Kidney epithelial cell (primary cell): ENCODE results near the gene KCNMB3. TPM values are rescaled to one million over a fixed set of nuclear protein-coding genes. Genes with fewer than 3 reads are reported as not detected.

Experiments
- DNase-seq: peaks from one replicate; pipeline ENCODE4 v3.0.0-alpha.2; 2010; ENCODE audit warnings: low read depth
- H3K27me3 ChIP-seq: 2 replicates; pipeline ENCODE4 v1.6.0; 2011; ENCODE audit warnings: low read length; ENCODE audit not compliant: control insufficient read depth, insufficient read depth
- H3K36me3 ChIP-seq: 2 replicates; pipeline ENCODE4 v1.5.1; 2011; ENCODE audit warnings: low read length; ENCODE audit not compliant: control insufficient read depth, insufficient read depth
- H3K4me3 ChIP-seq: 2 replicates; pipeline ENCODE4 v1.5.1; 2011; ENCODE audit warnings: low read depth, mild to moderate bottlenecking, control low read depth, low read length
- total RNA-seq: library from RNA; depleted of rRNA; stranded (reverse); fragments of >200 nt; gene quantifications from 2 replicates; pipeline ENCODE4 v1.2.3, GENCODE V29; 2015
- TF ChIP-seq, protein P1 (sequence below): IDR thresholded peaks from 2 replicates; pipeline ENCODE4 v1.5.1; 2011; ENCODE audit warnings: mild to moderate bottlenecking, moderate library complexity, low read length, control low read depth, inconsistent platforms; ENCODE audit not compliant: insufficient read depth, poor library complexity, severe bottlenecking

The KCNMB3 gene
- total RNA-seq, 1 donor from 2014 or later: 0.96 TPM

DNA sequence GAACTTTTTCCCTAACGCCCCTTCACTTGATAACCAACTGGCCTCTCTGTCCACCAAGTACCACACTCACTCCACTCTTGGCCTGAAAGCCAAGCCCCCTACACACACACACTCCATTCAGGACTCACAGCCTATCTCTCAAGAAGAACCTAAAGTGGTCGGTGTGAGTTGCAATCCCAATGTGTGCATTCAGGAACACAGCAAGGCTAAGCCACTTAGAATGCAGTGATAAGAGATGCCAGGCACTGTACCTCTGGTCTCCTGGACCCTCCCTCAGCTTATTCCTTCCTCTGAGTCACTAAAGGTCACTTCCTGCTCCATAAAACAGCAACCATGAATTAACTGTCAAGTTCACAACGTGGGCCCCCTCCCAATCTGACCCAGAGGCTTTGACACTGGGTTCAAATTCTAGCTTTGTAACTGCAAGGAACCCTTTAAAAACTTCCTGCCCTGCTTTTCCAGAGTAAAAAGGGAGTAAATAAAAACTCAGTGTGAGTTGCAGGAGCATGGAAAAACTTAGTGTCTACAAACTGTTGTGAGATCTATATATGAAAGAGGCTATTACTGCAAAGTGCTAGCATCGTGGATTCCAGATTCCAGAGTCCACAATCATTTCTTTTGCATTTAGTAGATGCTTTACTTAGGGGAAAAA is 17.6 kb upstream of the KCNMB3 start:
- no peak for DNase-seq
- H3K36me3 ChIP-seq: no peaks in the 10 kb centered on the region
- TF ChIP-seq, protein P1, sequence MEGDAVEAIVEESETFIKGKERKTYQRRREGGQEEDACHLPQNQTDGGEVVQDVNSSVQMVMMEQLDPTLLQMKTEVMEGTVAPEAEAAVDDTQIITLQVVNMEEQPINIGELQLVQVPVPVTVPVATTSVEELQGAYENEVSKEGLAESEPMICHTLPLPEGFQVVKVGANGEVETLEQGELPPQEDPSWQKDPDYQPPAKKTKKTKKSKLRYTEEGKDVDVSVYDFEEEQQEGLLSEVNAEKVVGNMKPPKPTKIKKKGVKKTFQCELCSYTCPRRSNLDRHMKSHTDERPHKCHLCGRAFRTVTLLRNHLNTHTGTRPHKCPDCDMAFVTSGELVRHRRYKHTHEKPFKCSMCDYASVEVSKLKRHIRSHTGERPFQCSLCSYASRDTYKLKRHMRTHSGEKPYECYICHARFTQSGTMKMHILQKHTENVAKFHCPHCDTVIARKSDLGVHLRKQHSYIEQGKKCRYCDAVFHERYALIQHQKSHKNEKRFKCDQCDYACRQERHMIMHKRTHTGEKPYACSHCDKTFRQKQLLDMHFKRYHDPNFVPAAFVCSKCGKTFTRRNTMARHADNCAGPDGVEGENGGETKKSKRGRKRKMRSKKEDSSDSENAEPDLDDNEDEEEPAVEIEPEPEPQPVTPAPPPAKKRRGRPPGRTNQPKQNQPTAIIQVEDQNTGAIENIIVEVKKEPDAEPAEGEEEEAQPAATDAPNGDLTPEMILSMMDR: no peak
- no peak overlapping the region for H3K4me3 ChIP-seq
- no peaks in the 10 kb centered on the region for H3K27me3 ChIP-seq

DNA sequence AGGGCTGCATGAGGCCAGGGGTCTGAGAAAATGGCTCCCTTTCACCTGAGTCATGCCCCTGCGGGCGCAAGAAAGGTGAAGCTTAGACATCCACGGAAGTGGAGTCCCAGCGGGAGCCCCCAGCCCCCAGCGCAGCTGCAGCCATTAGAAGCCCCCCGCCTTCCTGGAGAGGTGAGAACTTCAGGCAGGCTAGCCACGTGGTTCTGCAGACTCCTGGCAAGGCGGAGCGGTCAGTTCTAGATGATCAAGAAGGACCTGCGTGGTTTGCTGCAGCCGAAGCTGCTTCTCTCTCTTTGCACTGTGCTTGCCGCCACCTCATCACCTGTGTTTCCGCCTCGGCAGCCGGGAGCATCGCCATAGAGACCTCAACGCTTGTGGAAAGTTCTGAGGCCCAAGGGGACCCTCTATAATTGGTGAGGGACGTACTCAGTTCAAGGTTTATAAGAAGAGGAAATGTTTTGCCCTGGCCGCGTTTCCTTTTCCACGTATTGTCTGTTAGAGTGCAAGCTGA is 15.8 kb upstream of the KCNMB3 start:
- Histone ChIP-seq H3K4me3 (no peak overlapping the region), H3K36me3 (no peaks in the 10 kb centered on the region), H3K27me3 (no peaks in the 10 kb centered on the region)
- DNase-seq: no peak
- TF ChIP-seq, protein P1: no peak

DNA sequence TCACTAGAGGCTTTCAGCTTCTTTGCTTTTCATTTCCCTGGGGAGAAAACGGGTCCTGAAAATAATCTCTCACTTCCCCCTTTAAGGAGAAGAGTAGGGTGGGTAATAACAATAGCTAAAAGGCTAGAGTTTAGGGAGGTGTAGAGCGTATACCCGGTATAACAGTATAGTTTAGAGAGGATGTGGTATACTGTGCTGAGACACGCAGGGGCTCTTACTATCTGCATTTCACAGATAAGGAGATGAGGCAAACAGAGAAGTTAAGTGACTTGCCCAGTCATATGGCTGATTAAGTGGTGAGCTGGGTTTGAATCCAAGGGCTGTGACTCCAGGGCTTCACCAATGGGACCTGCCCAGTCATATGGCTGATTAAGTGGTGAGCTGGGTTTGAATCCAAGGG is 15.0 kb upstream of the KCNMB3 start:
- DNase-seq: no peak
- Histone ChIP-seq H3K36me3 (no peaks in the 10 kb centered on the region), H3K4me3 (no peak overlapping the region), H3K27me3 (no peaks in the 10 kb centered on the region)
- TF ChIP-seq, protein P1: no peak

DNA sequence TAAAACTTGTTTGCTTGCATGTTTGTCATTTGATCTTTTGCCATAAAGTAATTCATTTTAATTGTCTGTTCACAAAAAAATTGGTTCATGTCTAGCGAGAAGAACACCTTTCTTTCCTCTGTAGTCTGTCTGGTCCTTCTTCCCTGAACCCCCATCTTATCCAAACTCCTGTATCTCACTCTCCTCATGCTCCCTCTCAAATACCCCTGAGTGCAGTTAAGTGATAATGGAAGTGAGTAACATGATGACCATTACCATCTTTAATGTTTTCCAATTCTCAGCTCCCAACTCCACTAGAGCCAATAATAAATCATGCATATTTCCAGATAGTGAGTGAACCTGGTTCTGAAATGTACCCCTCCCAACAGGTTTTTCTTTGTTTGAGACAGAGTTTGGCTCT is 14.2 kb upstream of the KCNMB3 start:
- H3K36me3 ChIP-seq: no peaks in the 10 kb centered on the region
- no peak overlapping the region for H3K4me3 ChIP-seq
- TF ChIP-seq, protein P1: no peak

GRCh38 chr3:179264449-179264848 is 13.5 kb upstream of the KCNMB3 start:
- H3K36me3 ChIP-seq: no peaks in the 10 kb centered on the region
- no peaks in the 10 kb centered on the region for H3K27me3 ChIP-seq
- TF ChIP-seq, protein P1: no peak
- no peak overlapping the region for H3K4me3 ChIP-seq
- no peak for DNase-seq

More for the DNA sequence above, 14.2 kb upstream of the KCNMB3 start:
- no peaks in the 10 kb centered on the region for H3K27me3 ChIP-seq
- no peak for DNase-seq

DNA sequence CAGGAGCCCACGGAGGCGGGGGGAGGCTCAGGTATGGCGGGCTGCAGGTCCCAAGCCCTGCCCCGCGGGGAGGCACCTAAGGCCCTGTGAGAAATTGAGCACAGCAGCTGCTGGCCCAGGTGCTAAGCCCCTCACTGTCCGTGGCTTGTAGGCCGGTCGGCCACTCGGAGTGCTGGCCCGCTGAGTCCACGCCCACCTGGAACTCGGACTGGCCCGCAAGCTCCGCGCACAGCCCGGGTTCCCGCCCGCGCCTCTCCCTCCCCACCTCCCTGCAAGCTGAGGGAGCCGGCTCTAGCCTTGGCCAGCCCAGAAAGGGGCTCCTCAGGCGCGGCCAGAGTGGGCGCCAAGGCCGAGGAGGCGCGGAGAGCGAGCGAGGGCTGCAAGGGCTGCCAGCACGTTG is 12.2 kb upstream of the KCNMB3 start:
- Histone ChIP-seq H3K36me3 (no peaks in the 10 kb centered on the region), H3K4me3 (no peak overlapping the region), H3K27me3 (no peaks in the 10 kb centered on the region)
- no peak for DNase-seq
- TF ChIP-seq, protein P1: no peak
